Activated naive CD8-positive, alpha-beta T cell treated with anti-CD3 and anti-CD28 coated beads, Interleukin-2, amount 10 ng/mL, durations not matched to agents 7 days and 5 days (primary cell): ENCODE data around the gene CRYBG2. TPM values are rescaled to one million over a fixed set of nuclear protein-coding genes. Genes with fewer than 3 reads are reported as not detected.
"Not testable (repeated sequence)": the region's sequence is repeated elsewhere in the genome, so short reads cannot be mapped to it uniquely, and the experiment has no call there.

ENCODE experiments used
- ATAC-seq: fragments of 150-1000 bp; cut with Tn5 transposase; one replicate; pipeline ENCODE4 v1.10.0; 2021; ENCODE audit warnings: low read depth, moderate library complexity
- POLR2A ChIA-PET: fragments of 350-600 bp; sonication (Branson Sonifier 250); formaldehyde crosslinking; loops from one replicate; lab custom pipeline; 2021; ENCODE audit warnings: antibody characterized with exemption; lab: Charles Lee
- DNase-seq: peaks from one replicate; pipeline ENCODE4 v3.0.0; 2021
- H3K27ac Mint-ChIP-seq: one replicate; pipeline ENCODE4 v1.8.0; 2022; ENCODE audit warnings: mild to moderate bottlenecking, mixed read lengths
- H3K27me3 Mint-ChIP-seq: one replicate; pipeline ENCODE4 v1.8.0; 2022; ENCODE audit warnings: mild to moderate bottlenecking, moderate library complexity, mixed read lengths
- H3K36me3 Mint-ChIP-seq: one replicate; pipeline ENCODE4 v1.8.0; 2021; ENCODE audit warnings: mild to moderate bottlenecking, mixed read lengths
- H3K4me1 Mint-ChIP-seq: one replicate; pipeline ENCODE4 v1.8.0; 2021; ENCODE audit warnings: mixed read lengths
- H3K4me3 Mint-ChIP-seq: one replicate; pipeline ENCODE4 v1.8.0; 2022; ENCODE audit warnings: mild to moderate bottlenecking, moderate library complexity, mixed read lengths
- H3K9me3 Mint-ChIP-seq: one replicate; pipeline ENCODE4 v1.8.0; 2021; ENCODE audit warnings: mixed read lengths
- total RNA-seq, 2 experiments: library from RNA; stranded (reverse); gene quantifications; one replicate each; pipeline ENCODE4 v1.2.3, GENCODE V29; 2021

The CRYBG2 gene
- total RNA-seq, 2 experiments from 2014 or later = 7.9 to 10.3 TPM

GRCh38 chr1:26305667-26306289, 48.2 kb downstream of the CRYBG2 start:
- ATAC-seq (no peak), DNase-seq (no peak)
- POLR2A ChIA-PET = interaction anchor here (2.2 to 24.2 kb wide), 4 partner anchors 9 to 22 kb away, joined by 6 to 1079 read pairs (median 84); partner anchors contain the start of genes CD52 and SH3BGRL3
- Mint-ChIP-seq H3K9me3 (no peaks in the 10 kb centered on the region), H3K27me3 (no peaks in the 10 kb centered on the region), H3K36me3 (no peaks in the 10 kb centered on the region), H3K4me3 (peak overlapping the region; percentile 94), H3K4me1 (peaks cover 32% of the 10 kb centered on the region), H3K27ac (peak overlapping the region; percentile 97)

GRCh38 chr1:26302733-26303405, 51.1 kb downstream of the CRYBG2 start:
- H3K4me3 Mint-ChIP-seq = no peak overlapping the region
- POLR2A ChIA-PET = interaction anchor here (0.7 kb wide), 2 partner anchors 13 to 213 kb away, joined by 4 to 5 read pairs; no protein-coding TSS in a partner anchor
- H3K36me3 Mint-ChIP-seq = no peaks in the 10 kb centered on the region
- no peaks in the 10 kb centered on the region for H3K27me3 Mint-ChIP-seq
- no peak for ATAC-seq
- no peaks in the 10 kb centered on the region for H3K9me3 Mint-ChIP-seq
- H3K4me1 Mint-ChIP-seq = peaks cover 33% of the 10 kb centered on the region
- no peak overlapping the region for H3K27ac Mint-ChIP-seq
- no peak for DNase-seq

- H3K9me3 Mint-ChIP-seq = no peaks in the 10 kb centered on the region
Observed at GRCh38 chr1:26300578-26301275, 53.2 kb downstream of the CRYBG2 start.

GRCh38 chr1:26297791-26298124, 56.2 kb downstream of the CRYBG2 start:
- no peak overlapping the region for H3K4me3 Mint-ChIP-seq
- ATAC-seq (no peak), DNase-seq (no peak)
- no peaks in the 10 kb centered on the region for H3K9me3 Mint-ChIP-seq
- peak overlapping the region; percentile 38 for H3K27ac Mint-ChIP-seq
- POLR2A ChIA-PET = interaction anchor here (1.5 to 1.9 kb wide), 2 partner anchors 8 to 9 kb away, joined by 6 read pairs; partner anchors contain the start of gene UBXN11
- peaks cover 14% of the 10 kb centered on the region for H3K4me1 Mint-ChIP-seq
- H3K36me3 Mint-ChIP-seq = peaks cover 9% of the 10 kb centered on the region
- no peaks in the 10 kb centered on the region for H3K27me3 Mint-ChIP-seq

More at GRCh38 chr1:26300578-26301275, 53.2 kb downstream of the CRYBG2 start:
- POLR2A ChIA-PET = interaction anchor here (2.0 to 3.2 kb wide), 3 partner anchors 11 to 17 kb away, joined by 5 to 22 read pairs (median 9); partner anchors contain the start of gene CD52
- Mint-ChIP-seq H3K36me3 (peaks cover 4% of the 10 kb centered on the region), H3K4me1 (peaks cover 15% of the 10 kb centered on the region), H3K27me3 (no peaks in the 10 kb centered on the region), H3K4me3 (no peak overlapping the region), H3K27ac (peak overlapping the region; percentile 54)
- ATAC-seq (no peak), DNase-seq (no peak)

- no peak for DNase-seq
- Mint-ChIP-seq H3K27me3 (no peaks in the 10 kb centered on the region), H3K4me3 (no peak overlapping the region), H3K27ac (no peak overlapping the region), H3K9me3 (no peaks in the 10 kb centered on the region), H3K4me1 (peaks cover 14% of the 10 kb centered on the region), H3K36me3 (peaks cover 9% of the 10 kb centered on the region)
- no peak for ATAC-seq
- POLR2A ChIA-PET = interaction anchor here (1.1 to 1.9 kb wide), 3 partner anchors 8 to 9 kb away, joined by 3 to 6 read pairs (median 6); partner anchors contain the start of gene UBXN11
Observed at GRCh38 chr1:26297057-26297790, 56.7 kb downstream of the CRYBG2 start.

DNA sequence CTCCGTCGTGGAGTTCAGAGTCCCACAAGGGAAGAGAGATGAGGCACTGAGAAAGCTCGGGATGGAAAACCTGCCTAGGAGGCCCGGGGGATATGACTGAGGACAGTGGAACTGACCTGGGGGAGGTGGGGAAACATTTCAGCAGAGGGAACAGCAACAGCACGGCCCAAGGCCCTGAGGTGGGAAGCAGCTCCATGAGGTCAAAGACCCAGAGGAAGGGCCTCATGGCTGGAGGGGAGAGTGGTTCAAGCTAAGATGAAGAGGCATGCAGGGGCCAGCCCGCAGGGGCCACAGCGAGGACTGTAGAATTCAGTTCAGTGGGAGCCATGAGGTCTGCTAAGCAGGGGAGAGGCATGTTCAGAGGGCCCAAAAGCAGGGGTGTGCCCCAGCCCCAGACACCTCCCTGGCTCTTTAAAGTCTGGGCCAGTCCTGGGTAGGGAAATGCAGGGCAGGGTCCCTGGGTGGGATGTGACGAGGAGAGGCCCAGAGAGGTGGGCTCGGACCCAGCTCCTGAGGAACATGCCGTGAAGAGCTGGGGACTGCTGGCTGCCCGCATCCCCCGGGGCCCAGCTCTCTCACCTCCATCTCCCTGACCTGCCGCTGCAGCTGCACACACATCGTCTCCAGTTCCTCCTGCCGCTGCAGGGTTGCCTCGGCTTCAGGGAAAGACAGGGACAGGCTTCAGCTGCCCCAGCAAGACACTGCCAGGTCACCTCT, 57.4 kb downstream of the CRYBG2 start:
- Mint-ChIP-seq H3K4me3 (no peak overlapping the region), H3K4me1 (peaks cover 20% of the 10 kb centered on the region)

DNA sequence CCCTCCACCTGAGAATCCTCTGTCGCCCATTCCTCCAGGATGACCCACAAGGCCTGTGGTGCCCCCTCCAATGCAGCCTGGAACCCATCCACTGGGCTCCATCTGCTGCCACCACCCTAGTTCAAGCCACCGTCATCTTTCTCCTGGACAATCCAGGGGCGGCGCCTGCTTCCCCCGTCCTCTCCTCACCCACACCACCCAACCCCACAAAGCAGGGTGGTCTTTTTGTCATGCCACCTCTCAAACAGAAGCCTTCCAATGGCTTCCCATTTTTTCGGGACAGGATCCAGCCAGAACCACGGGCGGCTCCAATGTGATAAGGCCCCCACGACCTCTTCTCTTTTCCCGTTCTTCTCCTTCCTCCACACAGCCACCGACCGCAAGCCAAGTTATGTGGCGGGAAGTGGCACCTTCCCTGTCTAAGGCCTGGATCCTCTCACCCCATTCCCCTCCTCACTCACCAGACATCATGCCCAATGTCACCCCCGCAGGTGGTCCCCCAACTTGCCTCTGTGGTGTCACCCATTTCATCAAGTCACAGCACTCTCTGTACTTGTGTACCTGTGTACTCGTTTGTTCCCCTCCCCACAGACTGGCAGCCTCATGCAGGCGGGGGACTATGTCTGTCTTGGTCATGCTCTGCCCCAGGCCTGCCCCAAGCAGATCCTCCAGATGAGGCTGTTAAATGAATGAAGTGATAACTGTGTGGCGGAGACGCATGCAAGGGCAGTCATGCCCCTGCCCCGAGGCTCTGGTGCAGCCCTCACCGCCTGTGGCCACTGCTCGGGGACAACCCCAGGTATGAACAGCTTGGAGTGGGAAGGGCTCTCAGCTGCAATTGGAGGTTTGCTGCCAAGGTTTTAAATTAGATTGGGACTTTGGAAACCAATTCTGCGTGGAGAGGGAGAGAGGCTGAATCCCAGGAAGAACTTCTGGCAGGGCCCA, 58.5 kb downstream of the CRYBG2 start:
- DNase-seq (no peak), ATAC-seq (no peak)
- no peaks in the 10 kb centered on the region for H3K27me3 Mint-ChIP-seq
- peak overlapping the region; percentile 6 for H3K27ac Mint-ChIP-seq
- no peaks in the 10 kb centered on the region for H3K9me3 Mint-ChIP-seq
- POLR2A ChIA-PET = interaction anchor here (0.7 to 1.1 kb wide), 3 partner anchors 8 to 22 kb away, joined by 3 to 4 read pairs (median 3); partner anchors contain the start of gene CD52
- no peak overlapping the region for H3K4me3 Mint-ChIP-seq
- peaks cover 13% of the 10 kb centered on the region for H3K36me3 Mint-ChIP-seq
- H3K4me1 Mint-ChIP-seq = peaks cover 23% of the 10 kb centered on the region

More for the DNA sequence above, 57.4 kb downstream of the CRYBG2 start:
- Mint-ChIP-seq H3K27ac (peak overlapping the region; percentile 77), H3K36me3 (peaks cover 11% of the 10 kb centered on the region), H3K9me3 (no peaks in the 10 kb centered on the region), H3K27me3 (no peaks in the 10 kb centered on the region)
- ATAC-seq (no peak), DNase-seq (no peak)
- POLR2A ChIA-PET = interaction anchor here (0.8 to 1.9 kb wide), 3 partner anchors 9 to 21 kb away, joined by 3 to 6 read pairs (median 4); partner anchors contain the start of genes CD52 and UBXN11

DNA sequence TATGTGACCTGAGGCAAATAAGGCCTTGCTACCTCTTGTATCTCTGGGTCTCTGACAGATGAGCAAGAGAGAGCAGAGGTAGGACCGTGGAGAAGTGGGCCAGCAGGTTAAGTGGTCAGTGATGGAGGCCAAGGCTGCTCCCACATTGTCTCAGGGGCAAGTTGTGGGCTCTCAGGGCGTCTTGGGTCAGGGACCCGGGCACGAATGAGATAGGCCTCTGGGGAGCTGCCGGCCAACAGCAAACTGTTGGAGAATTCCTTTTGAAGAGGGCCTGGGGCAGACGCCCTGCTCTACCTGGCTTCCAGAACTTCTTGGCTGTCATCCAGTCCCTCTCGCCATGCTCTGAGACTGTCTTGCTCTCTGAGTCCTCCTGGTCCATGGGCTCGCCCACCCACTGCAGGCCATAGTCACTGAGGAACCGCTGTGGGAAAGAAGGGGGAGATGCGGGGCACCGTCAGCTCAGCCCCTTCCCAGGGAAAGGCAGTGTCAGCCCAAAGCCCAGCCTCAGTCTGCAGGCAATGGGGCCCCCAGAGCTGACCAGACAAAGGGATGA, 59.9 kb downstream of the CRYBG2 start:
- Mint-ChIP-seq H3K27ac (no peak overlapping the region), H3K9me3 (no peaks in the 10 kb centered on the region), H3K4me3 (no peak overlapping the region), H3K4me1 (peaks cover 34% of the 10 kb centered on the region), H3K36me3 (peaks cover 13% of the 10 kb centered on the region), H3K27me3 (no peaks in the 10 kb centered on the region)
- ATAC-seq (no peak), DNase-seq (no peak)
- POLR2A ChIA-PET = interaction anchor here (0.9 kb wide), 1 partner anchor 25 kb away, joined by 3 read pairs; no protein-coding TSS in a partner anchor

GRCh38 chr1:26292735-26293134, 61.2 kb downstream of the CRYBG2 start:
- not testable (repeated sequence) for ATAC-seq, H3K4me3 Mint-ChIP-seq, DNase-seq, H3K27me3 Mint-ChIP-seq, H3K9me3 Mint-ChIP-seq
- POLR2A ChIA-PET = interaction anchor here (20.6 kb wide), 1 partner anchor 24 kb away, joined by 1079 read pairs; the partner anchor contains the start of genes CD52 and UBXN11
- peak overlapping the region; percentile 15 for H3K27ac Mint-ChIP-seq
- H3K4me1 Mint-ChIP-seq = peaks cover 44% of the 10 kb centered on the region
- H3K36me3 Mint-ChIP-seq = peaks cover 13% of the 10 kb centered on the region

- Mint-ChIP-seq H3K27me3 (no peaks in the 10 kb centered on the region), H3K36me3 (peaks cover 13% of the 10 kb centered on the region), H3K4me3 (peak overlapping the region; percentile 21), H3K9me3 (no peaks in the 10 kb centered on the region), H3K4me1 (peaks cover 51% of the 10 kb centered on the region), H3K27ac (peak overlapping the region; percentile 99)
- DNase-seq (no peak), ATAC-seq (no peak)
- POLR2A ChIA-PET = interaction anchor here (4.3 to 20.6 kb wide), 2 partner anchors 8 to 24 kb away, joined by 22 to 1079 read pairs; partner anchors contain the start of genes CD52 and UBXN11
Observed at GRCh38 chr1:26291939-26292338, 62.0 kb downstream of the CRYBG2 start.

GRCh38 chr1:26291433-26291832, 62.5 kb downstream of the CRYBG2 start:
- H3K4me1 Mint-ChIP-seq = peaks cover 54% of the 10 kb centered on the region
- DNase-seq (no peak), ATAC-seq (no peak)
- POLR2A ChIA-PET = interaction anchor here (4.3 to 20.6 kb wide), 3 partner anchors 9 to 25 kb away, joined by 22 to 1079 read pairs (median 38); partner anchors contain the start of genes CD52, SH3BGRL3 and UBXN11
- H3K4me3 Mint-ChIP-seq = no peak overlapping the region
- H3K9me3 Mint-ChIP-seq = no peaks in the 10 kb centered on the region
- peaks cover 13% of the 10 kb centered on the region for H3K36me3 Mint-ChIP-seq
- no peaks in the 10 kb centered on the region for H3K27me3 Mint-ChIP-seq
- H3K27ac Mint-ChIP-seq = peak overlapping the region; percentile 99
